Measurements from ENCODE around the gene FCAMR. TPM values are rescaled to one million over a fixed set of nuclear protein-coding genes. Genes with fewer than 3 reads are reported as not detected.

The FCAMR gene
- total and polyA plus RNA-seq, 2 of the 4 experiments (the other 2 are of a cell fraction): not detected

- ChIA-PET CTCF (no interaction called here), POLR2A (ENCODE audit: unreplicated experiment) (no interaction called here)
- Histone ChIP-seq H4K5ac (ENCODE audit: low read depth, low read length) (no peak overlapping the region), H3K36me3 (ENCODE audit: control insufficient read depth, insufficient read depth, low read length) (no peaks in the 10 kb centered on the region), H2BK20ac (ENCODE audit: low read depth, low read length) (no peak overlapping the region), H3K4me1 (ENCODE audit: control insufficient read depth, insufficient read depth, low read length) (no peaks in the 10 kb centered on the region), H3K4ac (ENCODE audit: low read depth, low read length) (no peak overlapping the region), H2BK120ac (ENCODE audit: low read depth, low read length) (no peak overlapping the region), H2BK5ac (ENCODE audit: low read depth, low read length, poor library complexity, severe bottlenecking) (no peak overlapping the region), H3K4me2 (ENCODE audit: low read depth, low read length) (no peak overlapping the region), H3K9me3 (ENCODE audit: control insufficient read depth, insufficient read depth, low read length) (no peaks in the 10 kb centered on the region), H3K9me1 (ENCODE audit: insufficient read depth, low read length) (no peaks in the 10 kb centered on the region), H2BK15ac (ENCODE audit: low read depth, low read length) (no peak overlapping the region), H3K18ac (ENCODE audit: low read depth, low read length) (no peak overlapping the region), H3K27me3 (ENCODE audit: control insufficient read depth, insufficient read depth, low read length) (peaks cover 50% of the 10 kb centered on the region), H3K79me1 (ENCODE audit: low read depth in 1 of 2, low read length in 2 of 2) (no peaks in the 10 kb centered on the region), H4K20me1 (ENCODE audit: insufficient read depth, low read length) (no peaks in the 10 kb centered on the region), H3K27ac (ENCODE audit: insufficient read depth, low read length) (no peak overlapping the region), H3K56ac (ENCODE audit: extremely low read depth, insufficient read depth, low read length) (no peak overlapping the region), H2AK5ac (ENCODE audit: low read depth, low read length) (no peak overlapping the region), H2AK9ac (replicated peaks; ENCODE audit: low read depth, low read length, poor library complexity) (no peak overlapping the region), H3K4me3 (ENCODE audit: insufficient read depth, low read depth, low read length) (no peak overlapping the region), H4K91ac (ENCODE audit: insufficient read depth, low read depth, low read length) (no peak overlapping the region), H3K14ac (replicated peaks; ENCODE audit: low read depth, low read length) (no peak overlapping the region), H3K23ac (ENCODE audit: low read depth, low read length) (no peak overlapping the region), H2AFZ (replicated peaks; ENCODE audit: low read length, poor library complexity) (no peak overlapping the region), H3K9ac (ENCODE audit: low read depth, low read length) (no peak overlapping the region), H4K8ac (ENCODE audit: low read depth in 2 of 2, low read length in 2 of 2) (no peak overlapping the region)
- TF ChIP-seq MAFK (IDR thresholded peaks at IDR 0.05; ENCODE audit: low read depth, low read length) (no peak), POLR2A (IDR thresholded peaks at IDR 0.05; ENCODE audit: low read depth, low read length) (no peak), CTCF (conservative IDR thresholded peaks at IDR 0.05; ENCODE audit: low read depth, low read length) (no peak), MXI1 (IDR thresholded peaks at IDR 0.05; ENCODE audit: borderline replicate concordance, low read depth, low read length) (no peak), RCOR1 (IDR thresholded peaks at IDR 0.05; ENCODE audit: insufficient replicate concordance, low read length) (no peak), MAZ (IDR thresholded peaks at IDR 0.05; ENCODE audit: borderline replicate concordance, low read depth, low read length) (no peak), FOS (IDR thresholded peaks at IDR 0.05; ENCODE audit: low read depth, low read length) (no peak), CHD1 (IDR thresholded peaks at IDR 0.05; ENCODE audit: low read depth, low read length) (no peak), RFX5 (IDR thresholded peaks at IDR 0.05; ENCODE audit: low read depth, low read length) (no peak), NFE2L2 (IDR thresholded peaks at IDR 0.05; ENCODE audit: low read depth, low read length) (no peak), CEBPB (IDR thresholded peaks at IDR 0.05; ENCODE audit: low read depth, low read length) (no peak), BHLHE40 (IDR thresholded peaks at IDR 0.05; ENCODE audit: low read depth, low read length) (no peak), SMC3 (IDR thresholded peaks at IDR 0.05; ENCODE audit: low read depth, low read length) (no peak), RAD21 (IDR thresholded peaks at IDR 0.05; ENCODE audit: low read length) (no peak), USF2 (IDR thresholded peaks at IDR 0.05; ENCODE audit: low read depth, low read length) (no peak), ELK1 (IDR thresholded peaks at IDR 0.05; ENCODE audit: borderline replicate concordance, low read depth, low read length) (no peak)
- intact Hi-C loops (cut with micrococcal nuclease): loop anchor here (5.0 kb wide), 1 partner anchor 138 kb away; no protein-coding TSS in a partner anchor
- WGBS, 2 experiments (ENCODE audit: extremely low coverage in 2 of 2, insufficient read length in 1 of 2): 74% methylated on average over 5 of the region's 13 CpGs; no CpG with 5 or more reads in 1 of the 2 experiments
- DNase-seq (no peak), ATAC-seq (ENCODE audit: low read depth) (no peak)
- BruUV-seq (replicated peaks): no TSS peak
- in situ Hi-C loops (cut with MboI; ENCODE audit: low sequenced_read_pairs): no loop called here
- dilution Hi-C loops (cut with HindIII; ENCODE audit: low sequenced_read_pairs, unreplicated experiment): no loop called here
Measured at GRCh38 chr1:206939131-206939530, 31.1 kb downstream of the FCAMR start.

Measured in IMR-90 (cell line).